ENCODE data around the gene TMEM213.

TMEM213 gene

DNA sequence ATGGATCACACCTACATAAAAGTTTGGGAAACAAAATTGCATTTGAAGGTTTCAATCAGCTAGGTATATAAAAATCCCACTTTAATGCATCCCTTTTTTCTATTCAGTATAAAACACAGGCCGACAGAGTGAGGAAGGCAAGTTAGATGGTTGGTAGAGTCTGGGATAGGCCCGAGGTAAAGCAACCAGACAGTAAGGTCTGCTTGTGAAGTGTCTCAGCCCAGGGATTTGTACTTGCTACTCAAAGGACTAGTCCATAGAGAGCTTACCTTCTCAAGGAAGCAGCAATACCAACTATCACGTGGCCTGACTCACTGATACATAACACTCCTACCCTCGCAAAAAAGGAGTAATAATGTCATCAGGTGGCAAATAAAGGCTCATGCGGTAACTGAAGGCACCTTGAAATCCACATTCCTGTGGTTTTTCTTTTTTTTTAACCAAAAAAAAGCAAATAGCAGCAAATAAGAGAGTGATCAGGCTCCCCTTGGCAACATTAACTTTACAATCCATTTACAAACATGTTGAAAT is 56.4 kb downstream of the TMEM213 start:
- H4K20me1 ChIP-seq (ENCODE audit: control insufficient read depth, insufficient read depth, low read depth, low read length) = no peaks in the 10 kb centered on the region
- H3K9me3 ChIP-seq (ENCODE audit: control insufficient read depth, insufficient read depth, low read length) = no peaks in the 10 kb centered on the region
- no peaks in the 10 kb centered on the region for H3K36me3 ChIP-seq (ENCODE audit: control insufficient read depth, low read length)
- H3K27me3 ChIP-seq (ENCODE audit: control insufficient read depth, low read length) = peaks cover 18% of the 10 kb centered on the region; the same call in 1 of the 2 replicates
- H3K27ac ChIP-seq (ENCODE audit: low read depth, low read length) = no peak overlapping the region
- H3K4me3 ChIP-seq (ENCODE audit: low read length) = no peak overlapping the region
- TF ChIP-seq CTCF (IDR thresholded peaks at IDR 0.05; ENCODE audit: low read depth, low read length, poor library complexity, severe bottlenecking) = no peak
- no peak for TF ChIP-seq EZH2phosphoT487 (IDR thresholded peaks at IDR 0.05; ENCODE audit: borderline replicate concordance, low read length)
- no peaks in the 10 kb centered on the region for H3F3A ChIP-seq (ENCODE audit: control insufficient read depth, insufficient read depth)
- H3K9me2 ChIP-seq (replicated peaks; ENCODE audit: control insufficient read depth, low read length) = no peaks in the 10 kb centered on the region
- no peaks in the 10 kb centered on the region for H3K79me2 ChIP-seq (ENCODE audit: control insufficient read depth, low read length)
- no peak overlapping the region for H3K4me2 ChIP-seq (ENCODE audit: low read length)
- H3K4me1 ChIP-seq (ENCODE audit: control insufficient read depth, low read length) = no peaks in the 10 kb centered on the region

DNA sequence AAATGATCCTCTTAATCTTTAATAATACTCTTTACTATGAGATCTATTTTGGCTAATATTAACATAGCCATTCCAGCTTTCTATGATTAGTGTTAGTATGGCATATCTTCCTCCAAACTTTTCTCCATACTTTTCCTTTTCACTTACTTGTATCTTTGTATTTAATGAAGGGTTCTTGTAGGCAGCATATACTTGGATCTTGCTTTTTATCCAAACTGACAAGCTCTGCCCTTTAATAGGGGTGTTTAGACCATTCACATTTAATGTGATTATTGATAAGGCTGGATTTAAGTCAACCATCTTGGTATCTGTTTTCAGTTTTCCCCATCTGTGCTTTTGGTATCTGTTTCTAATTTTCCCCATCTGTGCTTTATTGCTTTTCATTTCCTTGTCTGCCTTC is 59.9 kb downstream of the TMEM213 start:
- Histone ChIP-seq H3K27me3 (ENCODE audit: control insufficient read depth, low read length) (peaks cover 15% of the 10 kb centered on the region; the same call in 1 of the 2 replicates), H3K9me3 (ENCODE audit: control insufficient read depth, insufficient read depth, low read length) (no peaks in the 10 kb centered on the region), H3K4me1 (ENCODE audit: control insufficient read depth, low read length) (no peaks in the 10 kb centered on the region), H3K27ac (ENCODE audit: low read depth, low read length) (no peak overlapping the region), H3K79me2 (ENCODE audit: control insufficient read depth, low read length) (no peaks in the 10 kb centered on the region), H3K9me2 (replicated peaks; ENCODE audit: control insufficient read depth, low read length) (no peaks in the 10 kb centered on the region), H3F3A (ENCODE audit: control insufficient read depth, insufficient read depth) (no peaks in the 10 kb centered on the region), H4K20me1 (ENCODE audit: control insufficient read depth, insufficient read depth, low read depth, low read length) (no peaks in the 10 kb centered on the region), H3K4me2 (ENCODE audit: low read length) (no peak overlapping the region), H3K4me3 (ENCODE audit: low read length) (no peak overlapping the region), H3K36me3 (ENCODE audit: control insufficient read depth, low read length) (no peaks in the 10 kb centered on the region)
- TF ChIP-seq CTCF (IDR thresholded peaks at IDR 0.05; ENCODE audit: low read depth, low read length, poor library complexity, severe bottlenecking) (no peak), EZH2phosphoT487 (IDR thresholded peaks at IDR 0.05; ENCODE audit: borderline replicate concordance, low read length) (no peak)

DNA sequence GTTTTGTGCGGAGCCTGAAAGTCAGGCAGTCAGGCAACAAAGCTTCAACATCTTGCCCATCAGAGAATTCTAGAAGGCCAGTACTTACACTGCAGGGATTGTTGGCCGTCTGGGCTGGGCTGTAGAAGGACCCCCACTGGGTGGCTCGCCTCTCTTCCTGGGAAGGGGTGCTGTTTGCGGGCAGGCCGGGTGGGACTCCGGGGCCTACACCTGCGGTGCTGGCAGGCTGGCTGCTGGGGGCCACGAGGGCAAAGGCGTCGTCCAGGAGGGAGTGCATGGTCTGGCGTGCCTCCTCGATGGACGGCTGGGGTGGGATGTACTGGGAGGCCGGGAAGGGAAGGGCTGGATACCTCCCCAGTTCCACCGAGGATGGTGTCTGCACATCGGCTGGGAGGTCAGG is 63.3 kb downstream of the TMEM213 start:
- Histone ChIP-seq H3F3A (ENCODE audit: control insufficient read depth, insufficient read depth) (no peaks in the 10 kb centered on the region), H3K27me3 (ENCODE audit: control insufficient read depth, low read length) (no peaks in the 10 kb centered on the region), H3K79me2 (ENCODE audit: control insufficient read depth, low read length) (no peaks in the 10 kb centered on the region), H3K4me1 (ENCODE audit: control insufficient read depth, low read length) (0 out of 2 replicates have a peak, but pooled peaks cover under 1% of the 10 kb centered on the region), H3K4me2 (ENCODE audit: low read length) (no peak overlapping the region), H3K4me3 (ENCODE audit: low read length) (no peak overlapping the region), H3K9me3 (ENCODE audit: control insufficient read depth, insufficient read depth, low read length) (no peaks in the 10 kb centered on the region), H3K27ac (ENCODE audit: low read depth, low read length) (no peak overlapping the region), H4K20me1 (ENCODE audit: control insufficient read depth, insufficient read depth, low read depth, low read length) (no peaks in the 10 kb centered on the region), H3K36me3 (ENCODE audit: control insufficient read depth, low read length) (no peaks in the 10 kb centered on the region), H3K9me2 (replicated peaks; ENCODE audit: control insufficient read depth, low read length) (no peaks in the 10 kb centered on the region)
- no peak for TF ChIP-seq EZH2phosphoT487 (IDR thresholded peaks at IDR 0.05; ENCODE audit: borderline replicate concordance, low read length)
- TF ChIP-seq CTCF (IDR thresholded peaks at IDR 0.05; ENCODE audit: low read depth, low read length, poor library complexity, severe bottlenecking) = no peak

Measured in DOHH2 (cell line).